NCI-H510A treated with DMSO at 0.1 percent for 48 hours (cell line): ENCODE results near the gene DXO.
A peak's percentile ranks its signal among the peaks of the same experiment; 100 is the strongest.
"Not testable (repeated sequence)": the region's sequence is repeated elsewhere in the genome, so short reads cannot be mapped to it uniquely, and the experiment has no call there.

Experiments
- DNase-seq: peaks from one replicate; lab custom pipeline; 2025; lab: John Stamatoyannopoulos, UW

DXO gene

DNA sequence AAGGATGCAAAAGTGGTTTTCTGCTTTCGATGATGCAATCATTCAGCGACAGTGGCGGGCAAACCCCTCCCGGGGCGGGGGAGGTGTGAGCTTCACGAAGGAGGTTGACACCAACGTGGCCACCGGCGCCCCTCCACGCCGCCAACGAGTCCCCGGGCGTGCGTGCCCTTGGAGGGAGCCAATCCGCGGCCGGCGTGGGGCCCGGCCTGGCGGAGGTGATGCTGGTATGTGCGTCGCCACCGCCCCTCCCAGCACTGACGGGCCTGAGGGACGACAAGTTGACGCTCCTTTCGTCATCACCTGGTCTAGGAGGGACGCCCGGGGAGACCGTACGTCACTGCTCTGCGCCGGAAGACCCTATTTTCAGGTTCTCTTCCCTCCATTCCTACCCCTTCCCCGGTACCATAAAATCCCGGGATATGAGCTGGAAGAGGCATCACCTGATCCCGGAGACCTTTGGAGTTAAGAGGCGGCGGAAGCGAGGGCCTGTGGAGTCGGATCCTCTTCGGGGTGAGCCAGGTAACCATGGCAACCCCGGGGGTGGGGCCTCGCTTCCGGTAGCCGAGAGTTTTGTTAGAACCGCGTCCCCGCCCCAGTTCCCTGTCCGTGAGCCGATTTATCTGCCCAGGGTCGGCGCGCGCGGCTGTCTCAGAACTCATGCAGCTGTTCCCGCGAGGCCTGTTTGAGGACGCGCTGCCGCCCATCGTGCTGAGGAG is at the start of gene DXO:
Gene DXO (minus strand): TSS at position 146 of the 716 bp plus-strand sequence. CDS start 463 bp downstream, outside the sequence.
- peak; percentile 99 for DNase-seq

DNA sequence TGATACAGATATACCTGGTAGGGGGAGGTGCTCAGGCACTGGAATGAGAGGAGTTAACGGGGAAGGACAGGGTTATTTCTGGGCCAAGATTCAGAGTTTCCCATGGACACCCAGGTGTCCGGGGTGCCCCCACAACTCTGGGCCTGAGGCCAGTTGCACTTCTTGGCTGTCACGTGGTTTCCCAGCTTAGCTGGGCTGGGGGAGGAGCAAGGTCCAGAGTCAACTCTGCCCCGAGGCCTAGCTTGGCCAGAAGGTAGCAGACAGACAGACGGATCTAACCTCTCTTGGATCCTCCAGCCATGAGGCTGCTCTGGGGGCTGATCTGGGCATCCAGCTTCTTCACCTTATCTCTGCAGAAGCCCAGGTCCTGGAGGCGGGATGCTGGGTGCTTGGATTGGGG is 42.6 kb upstream of the DXO start, which contains the start of gene C4B:
Gene C4B (plus strand): TSS at position 249 of the 400 bp plus-strand sequence. CDS start 51 bp downstream, at position 300.
- DNase-seq: not testable (repeated sequence)

DNA sequence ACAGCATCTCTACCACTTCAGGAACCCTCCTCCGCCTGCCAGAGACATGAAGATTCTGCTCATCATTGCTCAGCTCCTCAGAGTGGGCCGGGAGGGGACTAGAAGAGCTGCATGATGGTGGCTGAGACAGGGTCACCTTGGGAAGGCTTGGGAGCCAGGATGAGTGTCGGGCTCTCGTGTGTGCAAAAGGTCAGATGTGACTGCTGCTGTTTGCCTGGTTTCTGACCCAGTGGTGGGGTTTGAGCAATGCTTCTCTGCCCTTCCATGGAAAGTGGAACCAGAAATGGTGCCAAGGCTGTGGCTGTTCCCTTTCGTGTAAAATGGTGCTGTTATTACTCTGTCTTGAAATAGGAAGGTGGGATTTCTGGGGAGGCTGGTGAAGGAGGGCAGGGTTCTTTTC is 41.8 kb upstream of the DXO start:
- not testable (repeated sequence) for DNase-seq

DNA sequence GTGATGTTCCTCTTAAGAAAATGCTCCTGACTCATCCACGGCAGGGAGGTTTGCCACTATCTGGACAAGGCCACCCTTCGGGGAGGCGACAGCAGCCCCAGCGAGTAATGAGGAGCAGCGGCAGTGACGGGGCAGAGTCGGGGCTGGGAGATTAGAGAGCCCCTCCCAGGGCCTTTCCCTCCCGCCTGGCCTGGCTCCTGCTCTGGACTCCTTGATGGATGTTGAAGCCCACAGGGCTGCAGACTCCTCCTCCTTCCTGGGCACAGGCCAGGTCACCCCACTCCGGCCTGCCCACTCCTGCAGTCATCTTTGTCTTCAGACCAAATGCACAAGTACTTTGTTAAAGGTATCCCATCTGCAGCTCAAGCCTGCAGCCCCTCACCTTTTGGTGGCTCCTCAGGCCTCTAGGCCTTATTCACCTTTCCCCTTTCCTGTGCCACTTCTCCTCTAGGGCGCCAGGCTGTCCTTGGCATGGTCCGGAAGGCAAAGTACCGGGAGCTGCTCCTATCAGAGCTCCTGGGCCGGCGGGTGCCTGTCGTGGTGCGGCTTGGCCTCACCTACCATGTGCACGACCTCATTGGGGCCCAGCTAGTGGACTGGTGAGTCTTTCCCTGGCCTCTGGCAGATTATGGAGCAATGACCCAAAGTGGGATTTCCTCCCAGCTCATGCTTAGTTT is 41.1 kb upstream of the DXO start:
- DNase-seq: not testable (repeated sequence)

DNA sequence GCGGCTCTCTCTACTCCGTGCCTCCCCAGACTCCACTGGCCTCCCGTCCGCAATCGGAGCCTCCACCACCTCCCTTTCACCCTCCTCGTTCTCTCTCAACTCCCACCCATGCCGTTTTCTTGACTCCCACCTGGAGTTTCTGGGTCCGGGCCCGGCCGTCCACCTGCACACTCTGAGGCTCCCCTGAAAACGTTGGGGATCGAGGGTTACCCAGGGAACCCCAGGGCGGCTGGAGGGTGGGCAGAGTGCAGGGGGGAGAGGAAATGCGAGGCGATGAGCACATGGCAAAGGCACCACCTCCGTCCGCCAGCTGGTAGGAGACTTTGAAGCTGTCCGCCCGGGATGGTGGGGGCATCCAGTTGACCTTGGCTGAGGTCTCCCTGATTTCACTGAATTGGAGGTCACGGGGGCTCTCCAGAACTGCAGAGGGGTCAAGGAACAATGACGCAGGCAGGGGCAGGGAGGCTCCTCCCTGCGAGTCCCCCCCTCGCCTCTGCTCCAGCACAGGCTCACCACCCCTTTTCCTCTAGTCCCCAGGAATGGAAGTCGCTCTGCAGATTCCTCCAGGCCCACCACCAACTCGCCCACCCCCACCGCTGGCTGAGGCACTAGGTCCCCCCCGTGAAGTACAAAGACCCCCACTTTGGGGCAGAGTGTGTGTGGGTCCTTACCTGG is 39.1 kb upstream of the DXO start:
- DNase-seq: not testable (repeated sequence)

DNA sequence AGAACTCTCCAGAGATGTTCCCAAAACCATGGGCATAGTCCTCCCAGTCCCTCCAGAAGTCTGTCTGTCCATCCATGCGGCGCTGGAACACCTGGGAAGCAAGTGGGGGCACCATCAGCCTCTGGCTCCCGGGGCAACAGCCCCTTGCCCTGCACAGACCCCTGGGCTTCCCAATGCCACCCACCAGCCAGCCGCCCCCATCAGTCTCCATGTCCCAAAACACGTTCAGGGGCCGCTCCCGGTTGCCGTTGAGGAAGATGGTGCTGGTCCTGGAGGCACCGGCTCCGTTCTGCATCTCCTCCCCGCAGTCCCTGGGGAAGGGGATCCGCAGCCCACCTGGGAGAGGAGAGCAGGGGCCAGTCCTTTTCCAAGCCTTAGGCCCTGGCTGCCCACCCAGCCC is 37.6 kb upstream of the DXO start:
- not testable (repeated sequence) for DNase-seq

DNA sequence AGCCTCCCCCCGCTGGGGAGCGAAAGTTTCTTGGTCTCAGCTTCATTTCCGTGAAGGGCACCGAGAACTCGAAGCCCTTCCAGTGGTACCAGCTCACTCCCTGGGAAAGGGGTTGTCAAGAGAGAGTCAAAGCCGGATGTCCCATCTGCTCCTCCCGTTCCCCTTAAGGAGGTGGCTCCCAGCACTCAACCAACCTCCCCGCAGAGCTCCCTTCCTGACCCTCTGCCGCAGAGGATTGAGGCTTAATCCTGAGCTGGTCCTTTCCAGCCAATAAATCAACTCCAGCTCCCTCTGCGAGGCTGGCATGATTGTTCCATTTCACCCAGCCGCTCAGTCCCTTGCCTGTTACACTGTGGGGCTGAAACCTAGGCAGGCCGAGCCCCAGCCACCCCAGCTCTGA is 36.7 kb upstream of the DXO start:
- DNase-seq: not testable (repeated sequence)

DNA sequence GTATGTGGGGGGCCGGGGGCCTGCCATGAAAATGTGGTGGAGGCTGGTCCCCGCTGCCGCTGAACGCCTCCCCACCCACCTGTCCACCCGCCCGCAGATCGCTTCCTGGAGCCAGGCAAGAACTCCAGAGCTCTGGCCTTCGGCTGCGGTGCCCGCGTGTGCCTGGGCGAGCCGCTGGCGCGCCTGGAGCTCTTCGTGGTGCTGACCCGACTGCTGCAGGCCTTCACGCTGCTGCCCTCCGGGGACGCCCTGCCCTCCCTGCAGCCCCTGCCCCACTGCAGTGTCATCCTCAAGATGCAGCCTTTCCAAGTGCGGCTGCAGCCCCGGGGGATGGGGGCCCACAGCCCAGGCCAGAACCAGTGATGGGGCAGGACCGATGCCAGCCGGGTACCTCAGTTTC is 36.1 kb upstream of the DXO start:
- DNase-seq: not testable (repeated sequence)

DNA sequence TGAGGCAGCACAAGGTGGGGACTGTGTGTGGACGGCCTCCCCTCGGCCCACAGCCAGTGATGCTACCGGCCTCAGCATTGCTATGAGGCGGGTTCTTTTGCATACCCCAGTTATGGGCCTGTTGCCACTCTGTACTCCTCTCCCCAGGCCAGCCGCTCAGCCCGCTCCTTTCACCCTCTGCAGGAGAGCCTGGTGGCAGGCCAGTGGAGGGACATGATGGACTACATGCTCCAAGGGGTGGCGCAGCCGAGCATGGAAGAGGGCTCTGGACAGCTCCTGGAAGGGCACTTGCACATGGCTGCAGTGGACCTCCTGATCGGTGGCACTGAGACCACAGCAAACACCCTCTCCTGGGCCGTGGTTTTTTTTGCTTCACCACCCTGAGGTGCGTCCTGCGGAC is 35.1 kb upstream of the DXO start:
- DNase-seq: not testable (repeated sequence)

DNA sequence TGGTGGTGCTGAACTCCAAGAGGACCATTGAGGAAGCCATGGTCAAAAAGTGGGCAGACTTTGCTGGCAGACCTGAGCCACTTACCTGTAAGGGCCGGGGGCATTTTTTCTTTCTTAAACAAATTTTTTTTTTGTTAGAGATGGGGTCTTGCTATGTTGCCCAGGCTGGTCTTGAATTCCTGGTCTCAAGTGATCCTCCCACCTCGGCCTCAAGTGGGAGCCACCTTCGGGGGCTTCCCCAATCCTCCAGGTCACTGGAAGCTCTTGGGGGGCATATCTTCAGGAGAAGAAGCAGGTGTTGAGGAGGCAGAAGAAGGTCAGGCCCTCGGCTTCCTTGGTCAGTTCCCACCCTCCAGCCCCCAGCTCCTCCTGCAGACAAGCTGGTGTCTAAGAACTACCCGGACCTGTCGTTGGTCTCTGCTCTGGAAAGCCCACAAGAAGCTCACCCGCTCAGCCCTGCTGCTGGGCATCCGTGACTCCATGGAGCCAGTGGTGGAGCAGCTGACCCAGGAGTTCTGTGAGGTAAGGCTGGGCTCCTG is 34.1 kb upstream of the DXO start:
- not testable (repeated sequence) for DNase-seq

DNA sequence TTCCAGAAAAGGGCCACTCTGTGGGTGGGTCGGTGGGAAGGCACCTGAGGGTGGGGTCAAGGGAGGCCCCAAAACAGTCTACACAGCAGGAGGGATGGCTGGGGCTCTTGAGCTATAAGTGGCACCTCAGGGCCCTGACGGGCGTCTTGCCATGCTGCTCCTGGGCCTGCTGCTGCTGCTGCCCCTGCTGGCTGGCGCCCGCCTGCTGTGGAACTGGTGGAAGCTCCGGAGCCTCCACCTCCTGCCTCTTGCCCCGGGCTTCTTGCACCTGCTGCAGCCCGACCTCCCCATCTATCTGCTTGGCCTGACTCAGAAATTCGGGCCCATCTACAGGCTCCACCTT is 33.6 kb upstream of the DXO start:
- DNase-seq: not testable (repeated sequence)

DNA sequence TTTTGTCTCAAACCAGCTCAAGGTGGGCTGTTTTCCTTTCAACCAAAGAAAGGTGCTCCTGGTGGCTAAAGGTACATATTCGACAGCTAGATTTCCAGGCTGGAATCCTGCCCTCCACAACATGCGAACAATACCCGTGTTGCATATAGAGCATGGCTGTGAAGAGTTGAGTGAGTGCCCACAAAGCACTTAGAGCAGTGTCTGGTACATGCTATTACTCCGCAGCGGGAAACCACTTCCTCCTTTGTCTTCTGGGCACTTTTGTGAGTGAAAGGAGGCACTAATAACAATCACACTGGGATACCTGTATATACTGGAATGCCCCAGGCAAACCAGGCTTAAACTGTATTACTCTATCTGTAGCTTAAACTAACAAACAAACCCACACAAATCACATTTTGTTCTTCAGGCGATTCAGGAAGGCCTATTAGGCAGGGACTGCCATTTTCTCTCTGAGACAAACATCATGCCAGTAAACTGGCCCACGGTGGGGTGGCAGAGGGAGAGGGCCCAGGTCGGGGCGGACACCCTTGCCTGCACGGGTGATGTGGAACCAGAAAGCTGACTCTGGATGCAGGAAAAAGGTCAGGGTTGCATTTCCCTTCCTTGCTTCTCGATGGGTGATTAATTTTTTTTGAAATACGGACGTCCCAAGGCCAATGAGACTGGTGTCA is 33.1 kb upstream of the DXO start:
- DNase-seq: not testable (repeated sequence)

DNA sequence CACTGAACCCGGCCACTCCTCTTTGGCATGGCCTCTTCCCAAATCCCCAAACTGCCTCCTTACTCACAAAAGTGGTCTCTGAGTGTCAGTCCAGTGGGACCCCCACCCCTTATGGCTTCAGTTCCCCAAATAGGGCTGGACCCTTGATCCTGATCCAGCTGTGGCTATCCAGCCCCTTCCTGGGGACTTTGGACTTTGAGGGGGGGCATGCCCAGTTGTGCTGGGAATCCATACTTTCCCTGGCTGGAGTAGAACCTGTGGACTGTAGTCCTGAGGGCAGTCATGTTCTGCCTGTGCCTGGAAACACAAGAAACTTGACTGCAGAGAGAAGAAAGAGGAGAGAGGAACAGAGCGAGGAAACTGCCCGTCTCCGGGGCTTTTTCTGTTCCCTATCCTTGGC is 32.5 kb upstream of the DXO start:
- not testable (repeated sequence) for DNase-seq

DNA sequence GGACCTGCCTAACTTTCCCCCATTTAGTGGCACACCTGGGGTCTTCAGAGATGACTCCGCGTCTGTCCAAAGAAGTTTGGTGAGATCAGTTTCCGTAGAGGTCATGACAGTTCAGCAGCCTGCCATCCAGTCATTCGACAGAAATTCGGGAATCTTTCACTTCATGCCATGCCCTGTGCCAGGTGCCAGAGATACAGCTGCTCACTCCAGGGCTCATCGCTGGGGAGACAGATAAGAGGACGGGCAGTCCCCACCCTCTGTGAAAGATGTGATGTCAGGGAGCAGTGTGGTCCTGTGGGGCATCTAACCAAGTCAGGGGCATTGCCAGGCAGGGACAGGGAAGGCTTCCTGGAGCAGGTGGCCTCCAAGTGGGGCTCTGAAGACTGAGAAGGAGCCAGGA is 31.4 kb upstream of the DXO start:
- DNase-seq: not testable (repeated sequence)

DNA sequence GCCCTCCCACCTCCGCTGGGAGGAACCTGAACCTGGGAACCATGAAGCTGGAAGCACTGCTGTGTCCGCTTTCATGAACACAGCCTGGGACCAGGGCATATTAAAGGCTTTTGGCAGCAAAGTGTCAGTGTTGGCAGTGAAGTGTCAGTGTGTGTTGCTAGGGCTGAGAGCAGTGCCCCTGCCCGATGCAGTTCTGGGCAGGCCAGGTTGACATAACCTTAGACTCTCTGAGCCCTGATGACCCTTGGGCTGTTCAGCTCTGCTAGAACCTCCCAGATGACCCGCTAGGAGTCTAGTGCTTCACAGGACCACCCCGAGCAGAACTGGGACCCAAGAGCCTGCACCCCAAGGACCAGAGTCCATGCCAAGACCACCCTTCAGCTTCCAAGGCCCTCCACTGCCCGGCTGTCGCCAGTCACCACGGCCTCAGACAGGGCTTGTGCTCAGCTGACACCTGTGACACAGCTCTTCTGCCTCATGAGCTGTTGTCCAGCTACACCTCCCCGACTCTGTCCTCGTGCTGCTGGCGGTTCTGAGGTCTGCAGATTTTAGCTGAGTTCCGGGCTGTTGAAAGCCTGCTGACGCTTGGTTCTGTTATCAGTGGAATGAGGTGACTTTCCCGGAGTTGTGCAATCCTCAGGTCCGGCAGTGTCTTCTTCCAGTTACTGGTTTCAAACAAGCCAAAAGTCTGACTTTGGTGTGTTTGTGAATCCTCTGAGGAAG is 30.8 kb upstream of the DXO start:
- DNase-seq: not testable (repeated sequence)

DNA sequence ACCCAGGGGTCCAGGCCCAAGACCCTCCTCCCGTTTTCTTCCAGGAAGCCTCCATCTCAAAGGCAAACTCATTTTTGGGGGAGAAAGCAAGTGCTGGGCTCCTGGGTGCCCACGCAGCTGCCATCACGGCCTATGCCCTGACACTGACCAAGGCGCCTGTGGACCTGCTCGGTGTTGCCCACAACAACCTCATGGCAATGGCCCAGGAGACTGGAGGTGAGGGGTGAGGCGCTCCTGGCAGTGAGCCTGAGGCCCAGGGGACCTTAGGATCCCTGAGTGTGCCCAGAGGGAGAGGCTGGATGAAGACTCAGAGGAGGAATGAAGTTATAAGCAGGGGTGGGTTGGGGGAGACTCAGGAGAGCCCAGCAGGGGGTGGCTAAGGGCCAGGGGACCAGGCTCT is 24.4 kb upstream of the DXO start:
- DNase-seq: not testable (repeated sequence)

DNA sequence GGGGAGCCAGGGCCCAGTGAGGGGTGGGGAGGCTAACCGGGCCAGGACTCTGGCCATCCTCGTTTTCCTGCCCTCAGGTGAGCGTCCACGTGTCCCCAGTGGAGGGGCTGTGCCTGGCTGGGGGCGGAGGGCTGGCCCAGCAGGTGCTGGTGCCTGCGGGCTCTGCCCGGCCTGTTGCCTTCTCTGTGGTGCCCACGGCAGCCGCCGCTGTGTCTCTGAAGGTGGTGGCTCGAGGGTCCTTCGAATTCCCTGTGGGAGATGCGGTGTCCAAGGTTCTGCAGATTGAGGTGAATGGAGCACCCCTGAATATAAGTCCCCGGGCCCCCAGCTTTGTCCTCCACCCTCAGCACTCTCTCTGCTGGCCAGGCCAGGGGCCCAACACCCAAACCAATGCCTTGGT is 22.5 kb upstream of the DXO start:
- not testable (repeated sequence) for DNase-seq

DNA sequence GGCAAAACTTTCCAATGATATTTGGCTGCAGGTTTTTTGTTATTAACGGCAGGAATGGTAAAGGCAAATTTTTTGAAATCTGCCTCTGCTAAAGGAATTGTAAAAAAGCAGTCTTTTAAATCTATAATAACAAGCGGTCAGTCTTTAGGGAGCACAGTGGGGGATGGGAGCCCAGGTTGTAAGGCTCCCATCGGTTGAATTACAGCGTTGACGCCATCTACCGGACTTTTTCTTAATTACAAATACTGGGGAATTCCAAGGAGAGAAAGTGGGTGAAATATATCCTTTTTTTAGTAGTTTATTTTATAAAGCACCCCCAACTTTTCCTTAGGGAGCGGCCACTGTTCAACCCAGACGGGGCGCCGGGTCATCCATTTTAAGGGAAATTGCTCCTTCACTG is 17.4 kb upstream of the DXO start:
- DNase-seq: not testable (repeated sequence)

DNA sequence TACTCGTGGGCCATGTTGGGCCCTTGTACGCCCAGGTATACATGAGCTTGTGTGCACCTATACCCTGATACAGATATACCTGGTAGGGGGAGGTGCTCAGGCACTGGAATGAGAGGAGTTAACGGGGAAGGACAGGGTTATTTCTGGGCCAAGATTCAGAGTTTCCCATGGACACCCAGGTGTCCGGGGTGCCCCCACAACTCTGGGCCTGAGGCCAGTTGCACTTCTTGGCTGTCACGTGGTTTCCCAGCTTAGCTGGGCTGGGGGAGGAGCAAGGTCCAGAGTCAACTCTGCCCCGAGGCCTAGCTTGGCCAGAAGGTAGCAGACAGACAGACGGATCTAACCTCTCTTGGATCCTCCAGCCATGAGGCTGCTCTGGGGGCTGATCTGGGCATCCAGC is 9.8 kb upstream of the DXO start, which contains the start of gene C4A:
Gene C4A (plus strand): TSS at position 314 of the 400 bp plus-strand sequence. CDS start 51 bp downstream, at position 365.
- DNase-seq: not testable (repeated sequence)

DNA sequence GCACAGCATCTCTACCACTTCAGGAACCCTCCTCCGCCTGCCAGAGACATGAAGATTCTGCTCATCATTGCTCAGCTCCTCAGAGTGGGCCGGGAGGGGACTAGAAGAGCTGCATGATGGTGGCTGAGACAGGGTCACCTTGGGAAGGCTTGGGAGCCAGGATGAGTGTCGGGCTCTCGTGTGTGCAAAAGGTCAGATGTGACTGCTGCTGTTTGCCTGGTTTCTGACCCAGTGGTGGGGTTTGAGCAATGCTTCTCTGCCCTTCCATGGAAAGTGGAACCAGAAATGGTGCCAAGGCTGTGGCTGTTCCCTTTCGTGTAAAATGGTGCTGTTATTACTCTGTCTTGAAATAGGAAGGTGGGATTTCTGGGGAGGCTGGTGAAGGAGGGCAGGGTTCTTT is 9.1 kb upstream of the DXO start:
- DNase-seq: not testable (repeated sequence)

DNA sequence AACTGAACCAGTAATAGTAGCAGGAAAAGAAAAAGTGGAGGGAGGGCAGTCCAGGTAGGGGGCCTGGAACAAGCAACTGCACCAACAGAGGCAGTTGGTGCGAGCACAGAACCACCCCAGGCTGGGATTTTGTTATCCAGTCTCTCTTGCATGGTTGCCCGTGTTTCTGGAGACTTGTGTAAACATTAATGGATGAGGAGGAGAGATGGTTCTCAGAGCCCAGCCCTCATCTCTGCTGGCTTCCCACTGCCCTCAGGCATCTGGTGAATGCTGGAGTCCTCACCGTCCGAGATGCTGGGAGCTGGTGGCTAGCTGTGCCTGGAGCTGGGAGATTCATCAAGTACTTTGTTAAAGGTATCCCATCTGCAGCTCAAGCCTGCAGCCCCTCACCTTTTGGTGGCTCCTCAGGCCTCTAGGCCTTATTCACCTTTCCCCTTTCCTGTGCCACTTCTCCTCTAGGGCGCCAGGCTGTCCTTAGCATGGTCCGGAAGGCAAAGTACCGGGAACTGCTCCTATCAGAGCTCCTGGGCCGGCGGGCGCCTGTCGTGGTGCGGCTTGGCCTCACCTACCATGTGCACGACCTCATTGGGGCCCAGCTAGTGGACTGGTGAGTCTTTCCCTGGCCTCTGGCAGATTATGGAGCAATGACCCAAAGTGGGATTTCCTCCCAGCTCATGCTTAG is 8.4 kb upstream of the DXO start:
- DNase-seq: not testable (repeated sequence)
